Activated CD4-positive, alpha-beta T cell treated with anti-CD3 and anti-CD28 coated beads, Interleukin-10, Interleukin-2, amounts not matched to agents 100 ng/mL and 50 ng/mL, durations not matched to agents 16 hours and 8 hours (primary cell): ENCODE measurements around the gene DDB1.

Source experiments
- DNase-seq: peaks from one replicate; pipeline ENCODE4 v3.0.0-alpha.2; 2020

Gene DDB1

GRCh38 chr11:61332797-61333549 is at the start of gene DDB1, which contains the start of gene TKFC:
DDB1 (minus strand) TSS chr11:61333105; CDS start chr11:61332968, 137 bp downstream.
TKFC (plus strand) TSS chr11:61333228; CDS start chr11:61334729, 1,501 bp downstream.
- DNase-seq: peak; percentile 99

- DNase-seq: no peak
These were observed 48.0 kb upstream of the DDB1 start for GRCh38 chr11:61380884-61381283.

- DNase-seq: no peak
These were observed 45.9 kb upstream of the DDB1 start for GRCh38 chr11:61378713-61379313.

- no peak for DNase-seq
These were observed 44.7 kb upstream of the DDB1 start for GRCh38 chr11:61377461-61378160.

GRCh38 chr11:61375761-61376108 is 42.8 kb upstream of the DDB1 start:
- DNase-seq: no peak

- DNase-seq: no peak
These were observed 39.9 kb upstream of the DDB1 start for GRCh38 chr11:61372659-61373420.

- no peak for DNase-seq
These were observed 37.6 kb upstream of the DDB1 start for GRCh38 chr11:61370349-61371005.

- no peak for DNase-seq
These were observed 36.8 kb upstream of the DDB1 start for GRCh38 chr11:61369372-61370348.

- no peak for DNase-seq
These were observed 35.7 kb upstream of the DDB1 start for GRCh38 chr11:61368646-61369045.

- DNase-seq: no peak
These were observed 34.5 kb upstream of the DDB1 start for GRCh38 chr11:61367406-61367805.

- DNase-seq: no peak
These were observed 31.2 kb upstream of the DDB1 start for GRCh38 chr11:61364012-61364675.

- DNase-seq: peak; percentile 41
These were observed 29.6 kb upstream of the DDB1 start for GRCh38 chr11:61362542-61362875.

- DNase-seq: peak; percentile 96
These were observed 29.0 kb upstream of the DDB1 start, which contains the start of the genes CYB561A3 and TMEM138 for GRCh38 chr11:61361741-61362541. CYB561A3 (minus strand) TSS chr11:61361882; CDS start chr11:61356713, 5,169 bp downstream. TMEM138 (plus strand) TSS chr11:61362374; CDS start chr11:61364391, 2,017 bp downstream.

GRCh38 chr11:61361237-61361740 is 28.4 kb upstream of the DDB1 start:
- no peak for DNase-seq

GRCh38 chr11:61359516-61359915 is 26.6 kb upstream of the DDB1 start:
- no peak for DNase-seq

GRCh38 chr11:61358566-61358965 is 25.7 kb upstream of the DDB1 start:
- DNase-seq: no peak

GRCh38 chr11:61357894-61358239 is 25.0 kb upstream of the DDB1 start:
- DNase-seq: no peak

- DNase-seq: no peak
These were observed 24.5 kb upstream of the DDB1 start for GRCh38 chr11:61357233-61357893.

GRCh38 chr11:61356706-61357105 is 23.8 kb upstream of the DDB1 start:
- DNase-seq: no peak
